Fibroblast of lung (primary cell): ENCODE results near the gene SPDYE16.
"Not testable (repeated sequence)": the region's sequence is repeated elsewhere in the genome, so short reads cannot be mapped to it uniquely, and the experiment has no call there.

Experiments used
- CTCF ChIP-seq, 2 donors: IDR thresholded peaks in 1 of 2; conservative IDR thresholded peaks in 1 of 2; 1 replicate in 1 of 2; 2 replicates in 1 of 2; pipeline ENCODE4 v1.5.1; 2011 to 2012; ENCODE audit warnings: low read length in 2 of 2, control low read depth in 1 of 2, inconsistent platforms in 1 of 2, low read depth in 1 of 2, mild to moderate bottlenecking in 1 of 2
- EZH2 ChIP-seq: IDR thresholded peaks from 2 replicates; pipeline ENCODE4 v1.5.1; 2012; ENCODE audit warnings: low read length, control low read depth, mild to moderate bottlenecking; ENCODE audit errors: missing control alignments

DNA sequence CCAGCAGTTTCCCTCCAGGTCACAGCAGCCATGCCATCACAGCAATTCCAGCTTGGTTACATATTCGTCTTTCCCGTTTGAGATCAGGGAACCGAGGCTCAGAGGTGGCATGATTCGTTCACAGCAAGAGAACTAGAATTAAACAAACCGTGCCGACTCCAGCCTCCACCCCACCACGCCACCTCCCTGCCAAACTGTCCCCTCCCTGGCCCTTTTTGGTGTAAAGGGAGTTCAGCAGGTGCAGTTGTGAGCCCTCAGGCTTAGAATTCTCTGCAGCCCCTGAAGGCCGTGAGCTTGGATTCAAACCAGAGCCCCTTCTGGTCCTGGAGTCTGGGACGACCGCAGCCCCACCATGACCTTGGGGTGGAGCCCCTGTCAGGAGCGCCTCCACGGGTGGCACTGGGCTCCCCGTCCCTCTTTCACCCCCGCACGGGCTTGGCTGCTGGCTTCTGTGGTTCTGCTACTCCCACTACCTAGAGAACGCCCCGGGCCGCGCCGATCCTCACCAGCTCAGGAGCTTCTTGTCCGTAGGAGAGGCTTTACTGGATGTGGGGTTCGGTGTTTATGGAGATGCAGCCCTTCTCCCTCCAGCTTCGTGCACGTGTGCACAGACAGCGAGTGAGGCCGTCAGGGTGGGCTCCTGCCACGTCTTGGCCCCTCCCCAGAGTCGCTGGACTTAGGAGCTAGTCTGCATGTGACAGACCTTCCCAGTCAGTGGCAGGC lies 43.7 kb downstream of the SPDYE16 start:
- TF ChIP-seq CTCF (conservative IDR thresholded peaks at IDR 0.05 in 1 of 2, IDR thresholded peaks at IDR 0.05 in 1 of 2; ENCODE audit: low read depth in 1 of 2, low read length in 2 of 2); EZH2: not testable (repeated sequence)
